Endodermal cell (in vitro differentiated cells): ENCODE results near the gene DHRS9. TPM values are rescaled to one million over a fixed set of nuclear protein-coding genes. Genes with fewer than 3 reads are reported as not detected.
A peak's percentile ranks its signal among the peaks of the same experiment; 100 is the strongest.

Source experiments
- DNase-seq: peaks from one replicate; pipeline ENCODE4 v3.0.0-alpha.2; 2017
- H3K27ac ChIP-seq: 2 replicates; pipeline ENCODE4 v1.5.1; 2013; ENCODE audit warnings: mild to moderate bottlenecking, low read depth, low read length, moderate library complexity
- H3K27me3 ChIP-seq: 2 replicates; pipeline ENCODE4 v1.6.1; 2013; ENCODE audit warnings: mild to moderate bottlenecking, low read length, moderate library complexity; ENCODE audit not compliant: insufficient read depth, control insufficient read depth, poor library complexity, severe bottlenecking
- H3K36me3 ChIP-seq: 2 replicates; pipeline ENCODE4 v1.7.0; 2013; ENCODE audit warnings: mild to moderate bottlenecking, low read length, moderate library complexity; ENCODE audit not compliant: control insufficient read depth, insufficient read depth
- H3K4me1 ChIP-seq: one replicate; pipeline ENCODE4 v1.7.0; 2013; ENCODE audit warnings: low read length; ENCODE audit not compliant: control insufficient read depth, insufficient read depth
- H3K4me3 ChIP-seq: 2 replicates; pipeline ENCODE4 v1.5.1; 2013; ENCODE audit warnings: mild to moderate bottlenecking, low read length, moderate library complexity
- H3K9ac ChIP-seq: 2 replicates; pipeline ENCODE4 v1.6.1; 2013; ENCODE audit warnings: mild to moderate bottlenecking, low read length, moderate library complexity; ENCODE audit not compliant: poor library complexity, severe bottlenecking; ENCODE audit errors: extremely low read depth
- H3K9me3 ChIP-seq: 2 replicates; pipeline ENCODE4 v1.6.1; 2013; ENCODE audit warnings: mild to moderate bottlenecking, low read length, moderate library complexity; ENCODE audit not compliant: control insufficient read depth
- H3K27ac Mint-ChIP-seq: 2 replicates; pipeline ENCODE4 v1.8.0; 2020; ENCODE audit warnings: mixed read lengths
- H3K27me3 Mint-ChIP-seq: 2 replicates; pipeline ENCODE4 v1.8.0; 2021; ENCODE audit warnings: mild to moderate bottlenecking, mixed read lengths; ENCODE audit not compliant: insufficient read depth
- H3K36me3 Mint-ChIP-seq: 2 replicates; pipeline ENCODE4 v1.8.0; 2020; ENCODE audit warnings: low read depth, mixed read lengths
- H3K4me1 Mint-ChIP-seq: 2 replicates; pipeline ENCODE4 v1.8.0; 2020; ENCODE audit warnings: mixed read lengths
- H3K4me3 Mint-ChIP-seq: 2 replicates; pipeline ENCODE4 v1.8.0; 2020; ENCODE audit warnings: mild to moderate bottlenecking, moderate library complexity, mixed read lengths
- H3K9me3 Mint-ChIP-seq: 2 replicates; pipeline ENCODE4 v1.8.0; 2020; ENCODE audit warnings: mild to moderate bottlenecking, mixed read lengths
- CTCF ChIP-seq: fragments of 200-600 bp; sonication (generic); conservative IDR thresholded peaks from 2 replicates; pipeline ENCODE4 v1.5.0; 2021; ENCODE audit warnings: antibody characterized with exemption, mild to moderate bottlenecking
- WGBS, 2 experiments: methylation state at CpG; one replicate each; pipeline versions ENCODE4 v1.1.5 to v1.1.7; 2013; ENCODE audit warnings: missing lambda C conversion rate in 2 of 2, mixed read lengths in 1 of 2; ENCODE audit not compliant: insufficient coverage in 1 of 2, insufficient read length in 1 of 2; 5-methylcytosine and 5-hydroxymethylcytosine counted together
- total RNA-seq, 2 donors: library from RNA; stranded (reverse); fragmentation: NEBNext Ultra II Directional in 1 of 2; extraction: Animal tissue kit (Norgen Biotek cat#: 25700) in 1 of 2; gene quantifications; 2 replicates in 1 of 2; 3 replicates in 1 of 2; pipeline ENCODE4 v1.2.1, GENCODE V29; 2021

The DHRS9 gene
- total RNA-seq, 2 donors from 2014 or later, result not detected

DNA sequence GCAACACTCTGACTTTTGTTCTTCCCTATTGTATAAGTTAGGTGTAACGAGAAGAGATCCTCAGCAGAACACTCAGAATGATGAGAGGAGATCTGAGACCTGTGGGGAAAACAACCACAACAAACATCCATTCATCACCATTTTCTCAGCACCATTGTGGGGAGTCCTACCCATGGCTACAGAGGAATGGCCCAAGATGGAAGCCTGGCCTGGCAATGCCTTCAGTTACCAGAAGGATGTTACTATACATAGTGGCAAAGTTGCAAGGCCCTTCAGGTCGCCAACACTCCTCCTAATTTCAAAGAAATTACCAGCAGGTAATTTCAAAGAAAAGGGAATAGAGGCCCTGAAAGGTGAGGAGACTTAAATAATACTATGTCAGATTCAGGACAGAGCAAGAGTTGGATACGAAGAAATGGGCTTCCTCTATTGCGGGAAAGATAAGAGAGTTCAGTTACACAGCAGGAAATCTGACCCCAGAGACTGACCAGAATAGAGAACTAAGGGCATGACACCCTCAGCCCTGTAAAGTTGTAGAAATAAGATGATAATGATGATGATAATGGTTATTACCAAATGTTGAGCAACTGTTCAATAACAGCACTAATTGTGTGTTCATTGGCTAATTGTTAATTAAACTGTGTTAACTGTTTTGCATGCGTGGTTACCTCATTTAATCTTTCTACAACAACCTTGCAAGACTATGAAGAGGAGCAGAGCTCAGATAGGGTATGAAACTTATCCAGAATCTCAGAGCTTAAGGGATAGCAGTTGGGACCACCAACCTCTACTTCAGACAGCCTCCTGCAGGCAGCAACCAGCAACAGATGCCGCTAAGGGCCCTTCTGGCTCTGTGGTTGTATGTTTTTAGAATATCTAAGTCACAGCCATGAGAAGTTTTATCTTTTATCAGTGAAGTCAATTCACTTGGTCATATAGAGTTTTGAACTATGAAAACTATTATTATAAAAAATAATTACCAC lies 37.5 kb downstream of the DHRS9 start:
- Histone ChIP-seq H3K4me3 (no peak overlapping the region), H3K9me3 (no peaks in the 10 kb centered on the region), H3K9ac (no peak overlapping the region), H3K27me3 (no peaks in the 10 kb centered on the region), H3K36me3 (no peaks in the 10 kb centered on the region), H3K27ac (no peak overlapping the region), H3K4me1 (no peaks in the 10 kb centered on the region)
- no peaks in the 10 kb centered on the region for H3K9me3 Mint-ChIP-seq
- H3K4me3 Mint-ChIP-seq, result no peak overlapping the region
- H3K27ac Mint-ChIP-seq, result no peak overlapping the region
- H3K4me1 Mint-ChIP-seq, result peaks cover 5% of the 10 kb centered on the region
- no peaks in the 10 kb centered on the region for H3K36me3 Mint-ChIP-seq
- WGBS, 2 experiments, result 97 to 100% methylated on average over 1 to 6 of the region's 6 CpGs
- TF ChIP-seq CTCF, result peak; percentile 52
- DNase-seq, result no peak
- H3K27me3 Mint-ChIP-seq, result peaks cover 16% of the 10 kb centered on the region

GRCh38 chr2:169107645-169108044 lies 38.3 kb downstream of the DHRS9 start:
- Histone ChIP-seq H3K4me1 (no peaks in the 10 kb centered on the region), H3K9ac (no peak overlapping the region), H3K9me3 (no peaks in the 10 kb centered on the region), H3K27ac (no peak overlapping the region), H3K27me3 (no peaks in the 10 kb centered on the region), H3K36me3 (no peaks in the 10 kb centered on the region), H3K4me3 (no peak overlapping the region)
- peaks cover 9% of the 10 kb centered on the region for H3K4me1 Mint-ChIP-seq
- WGBS, 2 experiments, result 89 to 96% methylated on average over 2 of the region's 2 CpGs
- H3K4me3 Mint-ChIP-seq, result no peak overlapping the region
- H3K27me3 Mint-ChIP-seq, result peaks cover 16% of the 10 kb centered on the region
- TF ChIP-seq CTCF, result no peak
- H3K36me3 Mint-ChIP-seq, result no peaks in the 10 kb centered on the region
- no peak overlapping the region for H3K27ac Mint-ChIP-seq
- no peak for DNase-seq
- H3K9me3 Mint-ChIP-seq, result no peaks in the 10 kb centered on the region

DNA sequence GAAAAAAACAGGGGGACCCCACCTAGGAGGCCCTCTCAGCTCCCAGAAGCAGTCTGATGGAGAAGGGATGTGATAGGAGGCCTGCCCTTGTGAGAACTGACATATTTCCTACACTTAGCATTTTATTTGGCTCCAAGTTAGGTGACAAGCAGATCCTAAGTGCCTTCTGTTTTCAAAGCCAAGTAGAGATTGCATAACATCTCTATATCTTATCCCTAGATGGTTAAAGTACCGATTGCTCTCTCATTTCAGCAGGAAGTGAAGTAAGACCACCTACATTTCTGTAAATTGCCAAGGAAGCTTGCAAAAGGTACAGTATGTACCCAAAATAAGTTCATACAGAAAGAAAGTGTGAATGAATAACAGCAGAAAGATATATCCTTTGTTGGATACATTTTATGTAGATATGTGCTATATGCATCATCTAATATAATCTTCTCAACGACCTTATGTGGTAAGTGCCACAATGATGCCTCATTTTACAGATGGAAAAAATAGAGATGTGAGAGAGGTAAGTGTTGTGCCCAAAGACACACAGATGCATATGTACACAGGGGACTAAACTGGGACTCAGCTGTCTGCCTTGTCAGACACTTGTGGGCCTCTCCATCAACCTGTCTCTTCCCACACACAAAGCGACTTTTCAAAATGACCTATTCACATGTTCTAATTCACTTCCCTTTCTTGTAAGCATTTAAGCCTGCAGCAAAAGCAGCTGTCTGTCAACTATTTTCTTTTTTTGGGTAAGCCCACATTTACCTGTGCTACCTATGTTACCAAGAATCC lies 38.9 kb downstream of the DHRS9 start:
- no peak for TF ChIP-seq CTCF
- Histone ChIP-seq H3K9me3 (no peaks in the 10 kb centered on the region), H3K27ac (no peak overlapping the region), H3K4me3 (no peak overlapping the region), H3K36me3 (no peaks in the 10 kb centered on the region), H3K27me3 (no peaks in the 10 kb centered on the region), H3K9ac (no peak overlapping the region), H3K4me1 (no peaks in the 10 kb centered on the region)
- Mint-ChIP-seq H3K36me3 (no peaks in the 10 kb centered on the region), H3K9me3 (no peaks in the 10 kb centered on the region), H3K4me3 (no peak overlapping the region), H3K4me1 (peaks cover 10% of the 10 kb centered on the region), H3K27me3 (peaks cover 16% of the 10 kb centered on the region), H3K27ac (no peak overlapping the region)
- no peak for DNase-seq
- WGBS, 2 experiments, result 89 to 92% methylated on average over 2 to 3 of the region's 3 CpGs
